A673 (cell line): ENCODE measurements around the gene CACNA2D3.

Experiments
- CTCF ChIP-seq: fragments of 300-800, 200-600 bp; sonication (generic); conservative IDR thresholded peaks from 2 replicates; pipeline ENCODE4 v1.5.1; 2017; ENCODE audit warnings: low read depth, mild to moderate bottlenecking, antibody characterized with exemption, low read length, moderate library complexity, mixed read lengths
- EZH2 ChIP-seq: fragments of 200-600 bp; sonication (generic); IDR thresholded peaks from 2 replicates; pipeline ENCODE4 v1.6.1; 2017; ENCODE audit warnings: borderline replicate concordance, low read depth, mild to moderate bottlenecking, mixed read lengths, antibody characterized with exemption, low read length; ENCODE audit not compliant: poor library complexity, severe bottlenecking

- TF ChIP-seq CTCF (no peak), EZH2 (no peak)
Measured at GRCh38 chr3:54969652-54970051, 847.3 kb downstream of the CACNA2D3 start.
